H9 (cell line): ENCODE measurements around the gene OS9. TPM values are rescaled to one million over a fixed set of nuclear protein-coding genes. Genes with fewer than 3 reads are reported as not detected.
"Not testable (repeated sequence)": the region's sequence is repeated elsewhere in the genome, so short reads cannot be mapped to it uniquely, and the experiment has no call there.

Experiments used
- DNase-seq: peaks from one replicate; pipeline ENCODE4 v3.0.0-alpha.2; 2017
- H2AFZ ChIP-seq: one replicate; pipeline ENCODE4 v1.6.1; 2013; ENCODE audit warnings: mild to moderate bottlenecking, low read length, control low read depth, moderate library complexity
- H2AK5ac ChIP-seq: 2 replicates; pipeline ENCODE4 v1.6.1; 2013; ENCODE audit warnings: low read length, control low read depth, mixed read lengths; ENCODE audit not compliant: insufficient read length
- H2BK120ac ChIP-seq: one replicate; pipeline ENCODE4 v1.6.1; 2013; ENCODE audit warnings: low read depth, mild to moderate bottlenecking, low read length, control low read depth, inconsistent platforms; ENCODE audit not compliant: poor library complexity, severe bottlenecking
- H2BK12ac ChIP-seq: 2 replicates; pipeline ENCODE4 v1.6.1; 2013; ENCODE audit warnings: low read length, control low read depth, mixed read lengths, low read depth; ENCODE audit not compliant: insufficient read length
- H2BK15ac ChIP-seq: 2 replicates; pipeline ENCODE4 v1.6.1; 2013; ENCODE audit warnings: low read depth, low read length, control low read depth
- H2BK20ac ChIP-seq: one replicate; pipeline ENCODE4 v1.6.1; 2013; ENCODE audit warnings: low read depth, mild to moderate bottlenecking, low read length, control low read depth, inconsistent platforms; ENCODE audit not compliant: poor library complexity, severe bottlenecking
- H2BK5ac ChIP-seq: 2 replicates; pipeline ENCODE4 v1.6.1; 2013; ENCODE audit warnings: low read length, control low read depth, mixed read lengths; ENCODE audit not compliant: insufficient read length
- H3K14ac ChIP-seq: 2 replicates; pipeline ENCODE4 v1.6.1; 2013; ENCODE audit warnings: low read length, control low read depth; ENCODE audit not compliant: insufficient read depth
- H3K18ac ChIP-seq: 2 replicates; pipeline ENCODE4 v1.6.1; 2013; ENCODE audit warnings: low read depth, mild to moderate bottlenecking, mixed read lengths, low read length, control low read depth; ENCODE audit not compliant: insufficient read length
- H3K23ac ChIP-seq: 2 replicates; pipeline ENCODE4 v1.6.1; 2013; ENCODE audit warnings: low read length, control low read depth, mixed read lengths, low read depth; ENCODE audit not compliant: insufficient read length
- H3K23me2 ChIP-seq: 2 replicates; pipeline ENCODE4 v1.6.1; 2013; ENCODE audit warnings: low read depth, mild to moderate bottlenecking, mixed read lengths, low read length, control low read depth; ENCODE audit not compliant: insufficient read length, poor library complexity, severe bottlenecking
- H3K27ac ChIP-seq: 2 replicates; pipeline ENCODE4 v1.5.1; 2013; ENCODE audit warnings: low read length, control low read depth, mixed read lengths, low read depth; ENCODE audit not compliant: insufficient read length
- H3K27me3 ChIP-seq: 2 replicates; pipeline ENCODE4 v1.6.1; 2013; ENCODE audit warnings: low read length, control low read depth, inconsistent platforms; ENCODE audit not compliant: insufficient read depth
- H3K4ac ChIP-seq: 2 replicates; pipeline ENCODE4 v1.6.1; 2013; ENCODE audit warnings: low read depth, mild to moderate bottlenecking, control low read depth, inconsistent platforms, low read length, moderate library complexity
- H3K4me1 ChIP-seq: 2 replicates; pipeline ENCODE4 v1.6.1; 2013; ENCODE audit warnings: low read length, control low read depth, inconsistent platforms; ENCODE audit not compliant: insufficient read depth
- H3K4me2 ChIP-seq: 2 replicates; pipeline ENCODE4 v1.6.1; 2013; ENCODE audit warnings: low read length, control low read depth, mixed read lengths; ENCODE audit not compliant: insufficient read length, insufficient read depth
- H3K56ac ChIP-seq: 2 replicates; pipeline ENCODE4 v1.6.1; 2013; ENCODE audit warnings: low read depth, mild to moderate bottlenecking, mixed read lengths, low read length, control low read depth; ENCODE audit not compliant: insufficient read length
- H3K79me1 ChIP-seq: 2 replicates; pipeline ENCODE4 v1.6.1; 2013; ENCODE audit warnings: low read depth, mild to moderate bottlenecking, moderate library complexity, low read length, control low read depth, inconsistent platforms; ENCODE audit not compliant: insufficient read depth, poor library complexity, severe bottlenecking
- H3K79me2 ChIP-seq: 2 replicates; pipeline ENCODE4 v1.6.1; 2013; ENCODE audit warnings: low read length, control low read depth, inconsistent platforms; ENCODE audit not compliant: insufficient read depth
- H3K9ac ChIP-seq: 2 replicates; pipeline ENCODE4 v1.6.1; 2013; ENCODE audit warnings: low read length, control low read depth, mixed read lengths; ENCODE audit not compliant: insufficient read length; ENCODE audit errors: extremely low read depth
- H3K9me3 ChIP-seq: one replicate; pipeline ENCODE4 v1.6.1; 2013; ENCODE audit warnings: low read depth, low read length, inconsistent platforms; ENCODE audit not compliant: control insufficient read depth
- H3T11ph ChIP-seq: one replicate; pipeline ENCODE4 v1.6.1; 2013; ENCODE audit warnings: mild to moderate bottlenecking, low read length, control low read depth, inconsistent platforms
- H4K20me1 ChIP-seq: one replicate; pipeline ENCODE4 v1.6.1; 2013; ENCODE audit not compliant: control insufficient read depth, insufficient read length, insufficient read depth
- H4K5ac ChIP-seq: 2 replicates; pipeline ENCODE4 v1.6.1; 2013; ENCODE audit warnings: low read depth, mild to moderate bottlenecking, mixed read lengths, low read length, control low read depth; ENCODE audit not compliant: insufficient read length
- H4K8ac ChIP-seq: replicated peaks from 2 replicates; pipeline ENCODE4 v1.6.1; 2013; ENCODE audit warnings: low read length, control low read depth, mixed read lengths, low read depth; ENCODE audit not compliant: insufficient read length
- H4K91ac ChIP-seq: 2 replicates; pipeline ENCODE4 v1.6.1; 2013; ENCODE audit warnings: low read depth, mild to moderate bottlenecking, moderate library complexity, mixed read lengths, low read length, control low read depth; ENCODE audit not compliant: insufficient read length
- H3K27ac Mint-ChIP-seq, 3 experiments: 2 replicates in 2 of 3; 3 replicates in 1 of 3; pipeline ENCODE4 v1.8.0; 2020 to 2021; ENCODE audit warnings: mixed read lengths in 3 of 3, mild to moderate bottlenecking in 1 of 3, moderate library complexity in 1 of 3
- H3K27me3 Mint-ChIP-seq: 2 replicates; pipeline ENCODE4 v1.8.0; 2021; ENCODE audit warnings: low read depth, mild to moderate bottlenecking, moderate library complexity, mixed read lengths
- H3K36me3 Mint-ChIP-seq, 3 experiments: 2 replicates in 2 of 3; 3 replicates in 1 of 3; pipeline ENCODE4 v1.8.0; 2020 to 2021; ENCODE audit warnings: low read depth in 3 of 3, mixed read lengths in 3 of 3; ENCODE audit not compliant: insufficient read depth in 1 of 3
- H3K4me1 Mint-ChIP-seq, 2 experiments: 2 replicates each; pipeline ENCODE4 v1.8.0; 2020; ENCODE audit warnings: mixed read lengths in 2 of 2
- H3K4me3 Mint-ChIP-seq, 2 experiments: 2 replicates in 1 of 2; 3 replicates in 1 of 2; pipeline ENCODE4 v1.8.0; 2020 to 2021; ENCODE audit warnings: mild to moderate bottlenecking in 2 of 2, mixed read lengths in 2 of 2, moderate library complexity in 1 of 2
- H3K9me3 Mint-ChIP-seq, 2 experiments: 2 replicates in 1 of 2; 3 replicates in 1 of 2; pipeline ENCODE4 v1.8.0; 2020; ENCODE audit warnings: mild to moderate bottlenecking in 2 of 2, mixed read lengths in 2 of 2, moderate library complexity in 1 of 2
- CTCF ChIP-seq: fragments of 200-600 bp; sonication (generic); conservative IDR thresholded peaks from 3 replicates; pipeline ENCODE4 v1.8.0; 2021; ENCODE audit warnings: antibody characterized with exemption, mild to moderate bottlenecking
- WGBS: extraction: QIAGEN DNeasy Blood & Tissue Kit; methylation state at CpG from one replicate; pipeline ENCODE4 v1.1.7; 2013; ENCODE audit warnings: missing lambda C conversion rate, low lambda C conversion rate, mixed read lengths; ENCODE audit not compliant: insufficient read length; ENCODE audit errors: extremely low coverage; 5-methylcytosine and 5-hydroxymethylcytosine counted together
- total RNA-seq: library from RNA; stranded (reverse); gene quantifications from 2 replicates; pipeline ENCODE4 v1.2.1, GENCODE V29; 2021

The OS9 gene
- total RNA-seq, 1 experiment from 2014 or later: 112 TPM

- no peak for TF ChIP-seq CTCF
- Histone ChIP-seq H2BK15ac (no peak overlapping the region), H2BK120ac (no peak overlapping the region), H2AK5ac (no peak overlapping the region), H3K23ac (no peak overlapping the region), H3T11ph (no peak overlapping the region), H3K9me3 (no peaks in the 10 kb centered on the region), H3K23me2 (no peaks in the 10 kb centered on the region), H3K4me1 (no peaks in the 10 kb centered on the region), H3K4ac (no peak overlapping the region), H3K79me1 (no peaks in the 10 kb centered on the region), H3K14ac (no peak overlapping the region), H4K5ac (no peak overlapping the region), H3K79me2 (no peaks in the 10 kb centered on the region), H2BK5ac (no peak overlapping the region), H4K91ac (no peak overlapping the region), H3K27me3 (no peaks in the 10 kb centered on the region), H3K4me2 (no peak overlapping the region), H3K18ac (no peak overlapping the region), H4K20me1 (no peaks in the 10 kb centered on the region), H4K8ac (no peak overlapping the region), H2AFZ (no peak overlapping the region), H2BK12ac (no peak overlapping the region), H3K27ac (no peak overlapping the region), H3K9ac (no peak overlapping the region), H2BK20ac (no peak overlapping the region), H3K56ac (no peak overlapping the region)
- Mint-ChIP-seq H3K4me1 (no peaks in the 10 kb centered on the region), H3K36me3 (no peaks in the 10 kb centered on the region; a peak in 1 of 7 replicates), H3K27me3 (peaks cover 29% of the 10 kb centered on the region), H3K4me3 (no peak overlapping the region), H3K9me3 (peaks cover 28 to 38% of the 10 kb centered on the region in 2 experiments), H3K27ac (no peak overlapping the region)
- WGBS: no CpG with 5 or more reads among the region's 29 CpGs
- DNase-seq: no peak
Measured at GRCh38 chr12:57674691-57675090, 19.2 kb upstream of the OS9 start.

GRCh38 chr12:57677947-57678346 lies 16.0 kb upstream of the OS9 start:
- not testable (repeated sequence) for H3K27me3 ChIP-seq, H2BK20ac ChIP-seq, H3K23me2 ChIP-seq, H4K5ac ChIP-seq, H2BK12ac ChIP-seq, H2AFZ ChIP-seq, H2BK120ac ChIP-seq, H3K9me3 ChIP-seq, H2BK5ac ChIP-seq, H3K56ac ChIP-seq, H3T11ph ChIP-seq, H3K27ac ChIP-seq, DNase-seq, H3K9ac ChIP-seq, H4K20me1 ChIP-seq, H3K4me1 ChIP-seq, H3K79me1 ChIP-seq, H3K36me3 Mint-ChIP-seq, H3K4ac ChIP-seq, H4K8ac ChIP-seq, H2BK15ac ChIP-seq, H4K91ac ChIP-seq, H3K79me2 ChIP-seq, H3K18ac ChIP-seq, H3K14ac ChIP-seq, H2AK5ac ChIP-seq, H3K4me2 ChIP-seq, H3K4me1 Mint-ChIP-seq, H3K23ac ChIP-seq, H3K4me3 Mint-ChIP-seq, H3K27ac Mint-ChIP-seq
- peaks cover 28 to 34% of the 10 kb centered on the region in 2 experiments for H3K9me3 Mint-ChIP-seq
- no CpG with 5 or more reads among the region's 9 CpGs for WGBS
- peaks cover 26% of the 10 kb centered on the region for H3K27me3 Mint-ChIP-seq
